ENCODE data around the gene APEX2. TPM values are rescaled to one million over a fixed set of nuclear protein-coding genes. Genes with fewer than 3 reads are reported as not detected.

The APEX2 gene
- total and polyA plus RNA-seq, 2 experiments from 2014 or later, result 10.0 to 20.1 TPM

- TF ChIP-seq ZNF462 (CRISPR knock-in tag; IDR thresholded peaks at IDR 0.05), result no peak
Observed at GRCh38 chrX:54995621-54996020, 4.5 kb upstream of the APEX2 start (continued).

DNA sequence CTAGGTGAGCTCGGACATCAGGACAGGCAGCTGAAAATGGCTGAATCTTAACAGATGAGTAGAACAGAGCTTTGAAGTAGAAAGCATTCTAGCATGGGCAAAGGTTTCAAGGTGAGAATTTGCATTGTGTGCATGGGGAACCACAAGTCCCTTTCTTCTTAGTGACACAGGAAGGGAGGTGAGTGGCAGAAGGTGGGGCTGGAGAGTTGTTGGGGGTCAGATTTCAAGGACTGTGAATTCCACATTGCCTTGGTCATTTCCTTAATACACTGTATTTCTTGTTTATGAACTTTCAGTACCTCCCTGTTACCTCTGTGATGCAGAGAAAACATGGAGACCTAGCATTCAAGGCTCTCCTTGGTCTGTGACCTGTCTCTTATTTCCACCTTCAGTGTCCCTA lies 4.1 kb downstream of the APEX2 start:
- Histone ChIP-seq H3K4me1 (ENCODE audit: insufficient read depth) (no peaks in the 10 kb centered on the region), H4K20me1 (replicated peaks; ENCODE audit: insufficient read depth) (no peaks in the 10 kb centered on the region), H3K27me3 (ENCODE audit: insufficient read depth) (no peaks in the 10 kb centered on the region), H3K27ac (ENCODE audit: low read depth) (no peak overlapping the region), H3K9me2 (ENCODE audit: insufficient read depth) (no peaks in the 10 kb centered on the region), H3F3A (replicated peaks; ENCODE audit: low read depth) (no peaks in the 10 kb centered on the region), H3K4me2 (no peak overlapping the region), H2AFZ (no peak overlapping the region), H3K4me3 (no peak overlapping the region), H3K79me2 (replicated peaks; ENCODE audit: insufficient read depth) (peaks cover 13% of the 10 kb centered on the region), H3K36me3 (ENCODE audit: insufficient read depth) (no peaks in the 10 kb centered on the region)
- no peaks in the 10 kb centered on the region for H3K27me3 Mint-ChIP-seq (ENCODE audit: insufficient read depth, low read depth, poor library complexity)
- no peak overlapping the region for H3K4me3 Mint-ChIP-seq
- ATAC-seq (no peak), DNase-seq (ENCODE audit: low spot score) (no peak)
- H3K4me1 Mint-ChIP-seq, result peaks cover 12% of the 10 kb centered on the region
- TF ChIP-seq EZH2phosphoT487 (IDR thresholded peaks at IDR 0.05; ENCODE audit: unreplicated experiment), result no peak
- no peak for TF ChIP-seq EZH2 (IDR thresholded peaks at IDR 0.05; ENCODE audit: low read depth, unreplicated experiment)
- H3K9me3 Mint-ChIP-seq, result no peaks in the 10 kb centered on the region; the same call in 2 of the 3 replicates
- no peak overlapping the region for H3K27ac Mint-ChIP-seq
- peaks cover 48% of the 10 kb centered on the region for H3K36me3 Mint-ChIP-seq (ENCODE audit: low read depth)

GRCh38 chrX:55005256-55005655 lies 5.1 kb downstream of the APEX2 start:
- ATAC-seq, result no peak
- H3K4me3 ChIP-seq, result no peak overlapping the region
- no peak overlapping the region for H3K4me2 ChIP-seq
- Mint-ChIP-seq H3K27me3 (ENCODE audit: insufficient read depth, low read depth, poor library complexity) (no peaks in the 10 kb centered on the region), H3K4me3 (no peak overlapping the region), H3K4me1 (peaks cover 12% of the 10 kb centered on the region), H3K9me3 (no peaks in the 10 kb centered on the region; the same call in 2 of the 3 replicates), H3K27ac (no peak overlapping the region), H3K36me3 (ENCODE audit: low read depth) (peaks cover 48% of the 10 kb centered on the region)
- H3K36me3 ChIP-seq (ENCODE audit: insufficient read depth), result no peaks in the 10 kb centered on the region
- H3F3A ChIP-seq (replicated peaks; ENCODE audit: low read depth), result no peaks in the 10 kb centered on the region
- no peak overlapping the region for H2AFZ ChIP-seq
- H3K27ac ChIP-seq (ENCODE audit: low read depth), result no peak overlapping the region
- H3K27me3 ChIP-seq (ENCODE audit: insufficient read depth), result no peaks in the 10 kb centered on the region
- no peaks in the 10 kb centered on the region for H4K20me1 ChIP-seq (replicated peaks; ENCODE audit: insufficient read depth)
- H3K79me2 ChIP-seq (replicated peaks; ENCODE audit: insufficient read depth), result peaks cover 13% of the 10 kb centered on the region
- no peak for DNase-seq (ENCODE audit: low spot score)
- no peaks in the 10 kb centered on the region for H3K4me1 ChIP-seq (ENCODE audit: insufficient read depth)
- no peaks in the 10 kb centered on the region for H3K9me2 ChIP-seq (ENCODE audit: insufficient read depth)
- no peak for TF ChIP-seq CREB1 (CRISPR knock-in tag; IDR thresholded peaks at IDR 0.05; ENCODE audit: low read depth)
- no peak for TF ChIP-seq REST (IDR thresholded peaks at IDR 0.05; ENCODE audit: unreplicated experiment)
- TF ChIP-seq STAT1 (IDR thresholded peaks at IDR 0.05; ENCODE audit: unreplicated experiment), result no peak
- TF ChIP-seq ZNF114 (CRISPR knock-in tag; IDR thresholded peaks at IDR 0.05), result no peak
- TF ChIP-seq JUNB (IDR thresholded peaks at IDR 0.05; ENCODE audit: unreplicated experiment), result no peak
- no peak for TF ChIP-seq ZNF331 (CRISPR knock-in tag; IDR thresholded peaks at IDR 0.05; ENCODE audit: low read depth)
- TF ChIP-seq EZH2phosphoT487 (IDR thresholded peaks at IDR 0.05; ENCODE audit: unreplicated experiment), result no peak
- no peak for TF ChIP-seq ETS1 (IDR thresholded peaks at IDR 0.05)

All from GM23338 (cell line).